ENCODE results near the gene ALLC. TPM values are rescaled to one million over a fixed set of nuclear protein-coding genes. Genes with fewer than 3 reads are reported as not detected.

The ALLC gene
- total and polyA plus RNA-seq, 2 experiments from 2014 or later = not detected

DNA sequence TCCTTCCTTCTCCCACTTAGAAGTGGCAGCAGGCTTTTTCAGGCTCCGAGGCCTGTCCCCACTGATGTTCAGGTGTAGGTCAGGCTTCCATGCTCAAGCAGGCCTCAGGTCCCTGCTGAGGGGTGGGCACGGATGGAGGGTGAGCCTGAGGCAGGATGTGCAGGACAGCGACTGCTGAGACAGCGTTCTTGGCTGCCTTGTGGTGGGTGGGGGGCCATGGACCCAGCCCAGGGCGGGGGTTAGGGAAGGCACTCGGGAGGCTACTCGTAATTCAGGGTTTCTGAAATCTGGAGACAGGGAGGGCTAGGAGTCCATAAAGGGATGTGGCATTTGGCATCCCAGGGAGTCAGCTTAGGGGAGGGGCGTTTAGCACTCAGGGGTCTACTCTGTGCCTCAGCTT is 32.8 kb upstream of the ALLC start:
- peaks cover 6% of the 10 kb centered on the region for H3K27me3 Mint-ChIP-seq (ENCODE audit: insufficient read depth, low read depth, poor library complexity)

More for the DNA sequence above, 32.8 kb upstream of the ALLC start:
- TF ChIP-seq ZNF114 (CRISPR knock-in tag; IDR thresholded peaks at IDR 0.05) (no peak), CTCF (conservative IDR thresholded peaks at IDR 0.05; ENCODE audit: low read depth in 2 of 2) (no peak), ZNF331 (CRISPR knock-in tag; IDR thresholded peaks at IDR 0.05; ENCODE audit: low read depth) (no peak), EZH2 (IDR thresholded peaks at IDR 0.05; ENCODE audit: low read depth, unreplicated experiment) (no peak), STAT1 (IDR thresholded peaks at IDR 0.05; ENCODE audit: unreplicated experiment) (no peak), EZH2phosphoT487 (IDR thresholded peaks at IDR 0.05; ENCODE audit: unreplicated experiment) (no peak), JUNB (IDR thresholded peaks at IDR 0.05; ENCODE audit: unreplicated experiment) (no peak), NANOG (IDR thresholded peaks at IDR 0.05; ENCODE audit: borderline replicate concordance) (no peak), POLR2AphosphoS5 (IDR thresholded peaks at IDR 0.05; ENCODE audit: low read depth) (no peak), CREB1 (CRISPR knock-in tag; IDR thresholded peaks at IDR 0.05; ENCODE audit: low read depth) (no peak)
- TF ChIP-seq, protein P1, sequence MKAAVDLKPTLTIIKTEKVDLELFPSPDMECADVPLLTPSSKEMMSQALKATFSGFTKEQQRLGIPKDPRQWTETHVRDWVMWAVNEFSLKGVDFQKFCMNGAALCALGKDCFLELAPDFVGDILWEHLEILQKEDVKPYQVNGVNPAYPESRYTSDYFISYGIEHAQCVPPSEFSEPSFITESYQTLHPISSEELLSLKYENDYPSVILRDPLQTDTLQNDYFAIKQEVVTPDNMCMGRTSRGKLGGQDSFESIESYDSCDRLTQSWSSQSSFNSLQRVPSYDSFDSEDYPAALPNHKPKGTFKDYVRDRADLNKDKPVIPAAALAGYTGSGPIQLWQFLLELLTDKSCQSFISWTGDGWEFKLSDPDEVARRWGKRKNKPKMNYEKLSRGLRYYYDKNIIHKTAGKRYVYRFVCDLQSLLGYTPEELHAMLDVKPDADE (IDR thresholded peaks at IDR 0.05) = no peak
- TF ChIP-seq, protein P2, sequence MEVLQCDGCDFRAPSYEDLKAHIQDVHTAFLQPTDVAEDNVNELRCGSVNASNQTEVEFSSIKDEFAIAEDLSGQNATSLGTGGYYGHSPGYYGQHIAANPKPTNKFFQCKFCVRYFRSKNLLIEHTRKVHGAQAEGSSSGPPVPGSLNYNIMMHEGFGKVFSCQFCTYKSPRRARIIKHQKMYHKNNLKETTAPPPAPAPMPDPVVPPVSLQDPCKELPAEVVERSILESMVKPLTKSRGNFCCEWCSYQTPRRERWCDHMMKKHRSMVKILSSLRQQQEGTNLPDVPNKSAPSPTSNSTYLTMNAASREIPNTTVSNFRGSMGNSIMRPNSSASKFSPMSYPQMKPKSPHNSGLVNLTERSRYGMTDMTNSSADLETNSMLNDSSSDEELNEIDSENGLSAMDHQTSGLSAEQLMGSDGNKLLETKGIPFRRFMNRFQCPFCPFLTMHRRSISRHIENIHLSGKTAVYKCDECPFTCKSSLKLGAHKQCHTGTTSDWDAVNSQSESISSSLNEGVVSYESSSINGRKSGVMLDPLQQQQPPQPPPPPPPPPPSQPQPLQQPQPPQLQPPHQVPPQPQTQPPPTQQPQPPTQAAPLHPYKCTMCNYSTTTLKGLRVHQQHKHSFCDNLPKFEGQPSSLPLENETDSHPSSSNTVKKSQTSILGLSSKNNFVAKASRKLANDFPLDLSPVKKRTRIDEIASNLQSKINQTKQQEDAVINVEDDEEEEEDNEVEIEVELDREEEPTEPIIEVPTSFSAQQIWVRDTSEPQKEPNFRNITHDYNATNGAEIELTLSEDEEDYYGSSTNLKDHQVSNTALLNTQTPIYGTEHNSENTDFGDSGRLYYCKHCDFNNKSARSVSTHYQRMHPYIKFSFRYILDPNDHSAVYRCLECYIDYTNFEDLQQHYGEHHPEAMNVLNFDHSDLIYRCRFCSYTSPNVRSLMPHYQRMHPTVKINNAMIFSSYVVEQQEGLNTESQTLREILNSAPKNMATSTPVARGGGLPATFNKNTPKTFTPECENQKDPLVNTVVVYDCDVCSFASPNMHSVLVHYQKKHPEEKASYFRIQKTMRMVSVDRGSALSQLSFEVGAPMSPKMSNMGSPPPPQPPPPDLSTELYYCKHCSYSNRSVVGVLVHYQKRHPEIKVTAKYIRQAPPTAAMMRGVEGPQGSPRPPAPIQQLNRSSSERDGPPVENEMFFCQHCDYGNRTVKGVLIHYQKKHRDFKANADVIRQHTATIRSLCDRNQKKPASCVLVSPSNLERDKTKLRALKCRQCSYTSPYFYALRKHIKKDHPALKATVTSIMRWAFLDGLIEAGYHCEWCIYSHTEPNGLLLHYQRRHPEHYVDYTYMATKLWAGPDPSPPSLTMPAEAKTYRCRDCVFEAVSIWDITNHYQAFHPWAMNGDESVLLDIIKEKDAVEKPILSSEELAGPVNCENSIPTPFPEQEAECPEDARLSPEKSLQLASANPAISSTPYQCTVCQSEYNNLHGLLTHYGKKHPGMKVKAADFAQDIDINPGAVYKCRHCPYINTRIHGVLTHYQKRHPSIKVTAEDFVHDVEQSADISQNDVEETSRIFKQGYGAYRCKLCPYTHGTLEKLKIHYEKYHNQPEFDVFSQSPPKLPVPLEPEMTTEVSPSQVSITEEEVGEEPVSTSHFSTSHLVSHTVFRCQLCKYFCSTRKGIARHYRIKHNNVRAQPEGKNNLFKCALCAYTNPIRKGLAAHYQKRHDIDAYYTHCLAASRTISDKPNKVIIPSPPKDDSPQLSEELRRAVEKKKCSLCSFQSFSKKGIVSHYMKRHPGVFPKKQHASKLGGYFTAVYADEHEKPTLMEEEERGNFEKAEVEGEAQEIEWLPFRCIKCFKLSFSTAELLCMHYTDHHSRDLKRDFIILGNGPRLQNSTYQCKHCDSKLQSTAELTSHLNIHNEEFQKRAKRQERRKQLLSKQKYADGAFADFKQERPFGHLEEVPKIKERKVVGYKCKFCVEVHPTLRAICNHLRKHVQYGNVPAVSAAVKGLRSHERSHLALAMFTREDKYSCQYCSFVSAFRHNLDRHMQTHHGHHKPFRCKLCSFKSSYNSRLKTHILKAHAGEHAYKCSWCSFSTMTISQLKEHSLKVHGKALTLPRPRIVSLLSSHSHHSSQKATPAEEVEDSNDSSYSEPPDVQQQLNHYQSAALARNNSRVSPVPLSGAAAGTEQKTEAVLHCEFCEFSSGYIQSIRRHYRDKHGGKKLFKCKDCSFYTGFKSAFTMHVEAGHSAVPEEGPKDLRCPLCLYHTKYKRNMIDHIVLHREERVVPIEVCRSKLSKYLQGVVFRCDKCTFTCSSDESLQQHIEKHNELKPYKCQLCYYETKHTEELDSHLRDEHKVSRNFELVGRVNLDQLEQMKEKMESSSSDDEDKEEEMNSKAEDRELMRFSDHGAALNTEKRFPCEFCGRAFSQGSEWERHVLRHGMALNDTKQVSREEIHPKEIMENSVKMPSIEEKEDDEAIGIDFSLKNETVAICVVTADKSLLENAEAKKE (CRISPR knock-in tag; IDR thresholded peaks at IDR 0.05) = no peak
- TF ChIP-seq, protein P3, sequence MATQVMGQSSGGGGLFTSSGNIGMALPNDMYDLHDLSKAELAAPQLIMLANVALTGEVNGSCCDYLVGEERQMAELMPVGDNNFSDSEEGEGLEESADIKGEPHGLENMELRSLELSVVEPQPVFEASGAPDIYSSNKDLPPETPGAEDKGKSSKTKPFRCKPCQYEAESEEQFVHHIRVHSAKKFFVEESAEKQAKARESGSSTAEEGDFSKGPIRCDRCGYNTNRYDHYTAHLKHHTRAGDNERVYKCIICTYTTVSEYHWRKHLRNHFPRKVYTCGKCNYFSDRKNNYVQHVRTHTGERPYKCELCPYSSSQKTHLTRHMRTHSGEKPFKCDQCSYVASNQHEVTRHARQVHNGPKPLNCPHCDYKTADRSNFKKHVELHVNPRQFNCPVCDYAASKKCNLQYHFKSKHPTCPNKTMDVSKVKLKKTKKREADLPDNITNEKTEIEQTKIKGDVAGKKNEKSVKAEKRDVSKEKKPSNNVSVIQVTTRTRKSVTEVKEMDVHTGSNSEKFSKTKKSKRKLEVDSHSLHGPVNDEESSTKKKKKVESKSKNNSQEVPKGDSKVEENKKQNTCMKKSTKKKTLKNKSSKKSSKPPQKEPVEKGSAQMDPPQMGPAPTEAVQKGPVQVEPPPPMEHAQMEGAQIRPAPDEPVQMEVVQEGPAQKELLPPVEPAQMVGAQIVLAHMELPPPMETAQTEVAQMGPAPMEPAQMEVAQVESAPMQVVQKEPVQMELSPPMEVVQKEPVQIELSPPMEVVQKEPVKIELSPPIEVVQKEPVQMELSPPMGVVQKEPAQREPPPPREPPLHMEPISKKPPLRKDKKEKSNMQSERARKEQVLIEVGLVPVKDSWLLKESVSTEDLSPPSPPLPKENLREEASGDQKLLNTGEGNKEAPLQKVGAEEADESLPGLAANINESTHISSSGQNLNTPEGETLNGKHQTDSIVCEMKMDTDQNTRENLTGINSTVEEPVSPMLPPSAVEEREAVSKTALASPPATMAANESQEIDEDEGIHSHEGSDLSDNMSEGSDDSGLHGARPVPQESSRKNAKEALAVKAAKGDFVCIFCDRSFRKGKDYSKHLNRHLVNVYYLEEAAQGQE (IDR thresholded peaks at IDR 0.05; ENCODE audit: unreplicated experiment) = no peak
- Mint-ChIP-seq H3K36me3 (ENCODE audit: low read depth) (no peaks in the 10 kb centered on the region), H3K27ac (no peak overlapping the region), H3K4me3 (no peak overlapping the region), H3K9me3 (no peaks in the 10 kb centered on the region; the same call in 2 of the 3 replicates), H3K4me1 (peaks cover 9% of the 10 kb centered on the region; the same call in 2 of the 3 replicates)
- H3F3A ChIP-seq (replicated peaks; ENCODE audit: low read depth) = 0 out of 2 replicates have a peak, but pooled peaks cover 4% of the 10 kb centered on the region
- H3K27me3 ChIP-seq (ENCODE audit: insufficient read depth) = no peaks in the 10 kb centered on the region
- ATAC-seq (no peak), DNase-seq (ENCODE audit: low spot score) (no peak)
- H4K20me1 ChIP-seq (replicated peaks; ENCODE audit: insufficient read depth) = no peaks in the 10 kb centered on the region
- H3K9me2 ChIP-seq (ENCODE audit: insufficient read depth) = 0 out of 2 replicates have a peak, but pooled peaks cover 2% of the 10 kb centered on the region
- no peak overlapping the region for H3K4me3 ChIP-seq
- H3K27ac ChIP-seq (ENCODE audit: low read depth) = no peak overlapping the region
- H2AFZ ChIP-seq = no peak overlapping the region
- H3K4me1 ChIP-seq (ENCODE audit: insufficient read depth) = no peaks in the 10 kb centered on the region
- no peak overlapping the region for H3K4me2 ChIP-seq
- H3K79me2 ChIP-seq (replicated peaks; ENCODE audit: insufficient read depth) = no peaks in the 10 kb centered on the region
- H3K36me3 ChIP-seq (ENCODE audit: insufficient read depth) = no peaks in the 10 kb centered on the region

All from GM23338 (cell line).